ENCODE data around the gene ADGRG1.

Gene ADGRG1

DNA sequence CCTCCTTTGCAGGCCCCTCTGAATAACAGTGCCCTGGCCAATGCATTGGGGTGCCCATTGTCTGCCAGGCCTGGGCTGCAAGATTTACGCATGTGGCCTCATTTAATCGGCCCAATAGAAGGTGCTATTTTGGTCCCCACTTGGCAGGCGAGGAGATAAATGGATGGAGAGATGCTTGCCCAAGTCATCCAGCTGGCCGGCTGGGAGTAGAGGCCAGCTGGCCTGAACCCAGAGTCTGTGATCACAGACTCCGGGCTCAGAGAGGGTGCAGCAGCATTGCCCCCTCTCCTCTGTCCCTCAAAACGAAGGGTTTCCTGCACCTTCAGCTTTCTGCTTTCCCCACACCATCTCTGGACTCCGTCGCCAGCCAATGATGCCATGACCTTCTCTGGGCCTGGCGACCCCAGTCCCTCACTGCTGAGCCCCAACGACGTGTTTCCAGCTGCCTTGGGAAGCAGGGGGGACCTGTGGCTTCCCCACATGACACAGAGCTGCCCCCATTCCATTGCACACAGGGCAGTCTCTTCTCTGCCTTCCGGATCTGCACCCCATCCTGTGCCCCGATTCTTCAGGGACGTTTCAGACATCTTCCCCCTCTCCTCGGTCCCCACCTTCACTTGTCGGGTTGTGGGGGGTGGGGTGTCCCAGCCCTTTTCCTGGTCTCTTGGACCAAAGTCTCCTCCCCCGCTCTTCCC is 3.5 kb upstream of the ADGRG1 start:
- no peak overlapping the region for H3K4me3 ChIP-seq (replicated peaks; ENCODE audit: low read depth, low read length)
- no peak for DNase-seq (ENCODE audit: low read depth)
- TF ChIP-seq, protein P1, sequence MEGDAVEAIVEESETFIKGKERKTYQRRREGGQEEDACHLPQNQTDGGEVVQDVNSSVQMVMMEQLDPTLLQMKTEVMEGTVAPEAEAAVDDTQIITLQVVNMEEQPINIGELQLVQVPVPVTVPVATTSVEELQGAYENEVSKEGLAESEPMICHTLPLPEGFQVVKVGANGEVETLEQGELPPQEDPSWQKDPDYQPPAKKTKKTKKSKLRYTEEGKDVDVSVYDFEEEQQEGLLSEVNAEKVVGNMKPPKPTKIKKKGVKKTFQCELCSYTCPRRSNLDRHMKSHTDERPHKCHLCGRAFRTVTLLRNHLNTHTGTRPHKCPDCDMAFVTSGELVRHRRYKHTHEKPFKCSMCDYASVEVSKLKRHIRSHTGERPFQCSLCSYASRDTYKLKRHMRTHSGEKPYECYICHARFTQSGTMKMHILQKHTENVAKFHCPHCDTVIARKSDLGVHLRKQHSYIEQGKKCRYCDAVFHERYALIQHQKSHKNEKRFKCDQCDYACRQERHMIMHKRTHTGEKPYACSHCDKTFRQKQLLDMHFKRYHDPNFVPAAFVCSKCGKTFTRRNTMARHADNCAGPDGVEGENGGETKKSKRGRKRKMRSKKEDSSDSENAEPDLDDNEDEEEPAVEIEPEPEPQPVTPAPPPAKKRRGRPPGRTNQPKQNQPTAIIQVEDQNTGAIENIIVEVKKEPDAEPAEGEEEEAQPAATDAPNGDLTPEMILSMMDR (IDR thresholded peaks at IDR 0.05; ENCODE audit: low read length, missing control alignments) = no peak

DNA sequence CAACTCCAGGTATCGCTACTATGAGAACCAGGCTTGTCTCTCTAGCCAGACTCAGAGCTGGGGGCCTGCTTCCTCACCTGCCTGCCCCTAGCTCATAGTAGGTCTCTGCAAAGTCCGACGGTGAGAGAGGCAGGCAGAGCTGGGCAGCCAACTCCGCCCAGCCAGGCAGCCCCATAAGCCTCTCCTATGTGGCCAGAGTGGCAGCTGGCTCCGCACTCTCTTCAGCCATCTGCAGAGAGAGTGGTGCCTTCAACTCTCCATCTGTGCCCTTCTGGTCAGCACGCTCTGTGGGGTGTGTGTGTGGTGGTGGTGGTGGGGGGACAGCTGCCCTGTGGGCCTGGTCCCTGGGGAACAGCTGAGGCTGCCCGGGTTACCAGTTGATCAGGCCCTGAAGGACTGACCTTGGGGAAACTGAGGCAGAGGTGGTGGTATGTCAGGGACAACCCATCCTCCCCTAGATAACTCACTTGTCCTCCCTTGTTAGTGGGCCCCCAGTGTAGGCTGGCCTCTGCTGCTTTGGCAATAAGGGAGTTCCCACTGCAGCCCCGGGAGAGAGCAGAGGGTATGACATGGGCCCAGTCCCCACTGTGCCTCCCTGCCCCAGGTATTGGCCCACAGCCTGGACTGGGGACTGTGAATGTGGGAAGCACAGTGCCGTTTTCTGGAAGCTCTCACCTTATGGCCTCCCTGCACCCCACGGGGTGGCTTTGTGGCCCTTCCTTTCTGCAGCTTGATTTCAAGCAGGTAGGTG is 1.8 kb upstream of the ADGRG1 start:
- TF ChIP-seq, protein P1 (IDR thresholded peaks at IDR 0.05; ENCODE audit: low read length, missing control alignments) = no peak
- DNase-seq (ENCODE audit: low read depth) = no peak
- no peak overlapping the region for H3K4me3 ChIP-seq (replicated peaks; ENCODE audit: low read depth, low read length)

DNA sequence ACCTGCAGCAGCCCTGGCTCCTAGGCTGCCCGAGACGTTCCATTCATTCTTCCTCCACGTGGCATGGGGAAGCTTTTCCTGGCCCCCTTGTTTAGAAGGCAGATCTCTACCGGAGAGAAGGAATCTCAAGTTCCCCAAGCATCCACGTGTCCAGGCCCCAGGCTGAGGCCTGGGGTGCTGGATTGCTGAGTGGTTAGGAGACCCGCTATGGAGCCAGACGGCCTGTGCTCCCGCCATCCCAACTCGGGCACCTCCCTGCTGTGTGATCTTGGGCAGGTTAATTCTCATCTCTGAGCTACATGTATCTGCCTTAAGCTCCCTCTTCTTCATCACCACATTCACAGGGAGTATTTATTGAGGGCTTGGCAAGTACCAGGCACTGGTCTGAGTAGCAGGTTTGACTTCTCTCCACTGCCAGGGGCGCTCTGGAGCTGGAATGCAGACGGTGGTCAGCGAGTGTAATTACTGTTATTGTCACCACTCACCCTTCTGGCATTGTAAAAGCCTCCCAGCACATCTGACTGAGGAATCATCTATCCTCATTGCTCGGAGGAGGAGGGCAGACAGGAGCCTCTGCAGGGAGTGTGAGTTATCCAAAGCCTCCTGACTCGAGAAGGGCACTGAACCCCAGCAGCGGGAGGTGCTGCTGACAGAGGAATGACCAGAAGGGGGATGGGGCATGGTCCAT is 1.1 kb upstream of the ADGRG1 start:
- TF ChIP-seq, protein P1 (IDR thresholded peaks at IDR 0.05; ENCODE audit: low read length, missing control alignments) = peak; percentile 42
- peak; percentile 75 for DNase-seq (ENCODE audit: low read depth)
- H3K4me3 ChIP-seq (replicated peaks; ENCODE audit: low read depth, low read length) = no peak overlapping the region

DNA sequence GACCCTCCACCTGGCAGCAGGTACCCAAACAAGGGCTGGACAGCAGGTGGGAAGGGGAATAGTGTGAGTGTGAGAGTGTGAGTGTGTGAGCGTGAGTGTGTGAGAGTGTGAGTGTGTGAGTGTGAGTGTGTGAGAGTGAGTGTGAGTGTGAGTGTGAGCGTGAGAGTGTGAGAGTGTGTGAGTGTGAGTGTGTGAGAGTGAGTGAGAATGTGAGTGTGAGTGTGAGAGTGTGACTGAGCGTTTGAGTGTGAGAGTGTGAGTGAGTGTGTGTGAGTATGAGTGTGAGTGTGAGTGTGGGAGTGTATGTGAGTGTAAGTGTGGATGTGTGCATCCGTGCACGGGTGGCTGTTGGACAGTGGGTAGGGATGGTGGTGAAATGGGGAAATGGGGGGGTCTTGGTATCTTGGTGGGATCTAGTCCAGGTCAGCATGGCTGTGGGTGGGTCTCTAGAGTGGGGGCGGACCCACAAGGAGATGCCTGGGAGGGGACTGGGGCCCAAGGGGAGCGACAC is 408 bp downstream of the ADGRG1 start:
- H3K4me3 ChIP-seq (replicated peaks; ENCODE audit: low read depth, low read length) = peak overlapping the region; percentile 43
- no peak for DNase-seq (ENCODE audit: low read depth)
- TF ChIP-seq, protein P1 (IDR thresholded peaks at IDR 0.05; ENCODE audit: low read length, missing control alignments) = no peak

DNA sequence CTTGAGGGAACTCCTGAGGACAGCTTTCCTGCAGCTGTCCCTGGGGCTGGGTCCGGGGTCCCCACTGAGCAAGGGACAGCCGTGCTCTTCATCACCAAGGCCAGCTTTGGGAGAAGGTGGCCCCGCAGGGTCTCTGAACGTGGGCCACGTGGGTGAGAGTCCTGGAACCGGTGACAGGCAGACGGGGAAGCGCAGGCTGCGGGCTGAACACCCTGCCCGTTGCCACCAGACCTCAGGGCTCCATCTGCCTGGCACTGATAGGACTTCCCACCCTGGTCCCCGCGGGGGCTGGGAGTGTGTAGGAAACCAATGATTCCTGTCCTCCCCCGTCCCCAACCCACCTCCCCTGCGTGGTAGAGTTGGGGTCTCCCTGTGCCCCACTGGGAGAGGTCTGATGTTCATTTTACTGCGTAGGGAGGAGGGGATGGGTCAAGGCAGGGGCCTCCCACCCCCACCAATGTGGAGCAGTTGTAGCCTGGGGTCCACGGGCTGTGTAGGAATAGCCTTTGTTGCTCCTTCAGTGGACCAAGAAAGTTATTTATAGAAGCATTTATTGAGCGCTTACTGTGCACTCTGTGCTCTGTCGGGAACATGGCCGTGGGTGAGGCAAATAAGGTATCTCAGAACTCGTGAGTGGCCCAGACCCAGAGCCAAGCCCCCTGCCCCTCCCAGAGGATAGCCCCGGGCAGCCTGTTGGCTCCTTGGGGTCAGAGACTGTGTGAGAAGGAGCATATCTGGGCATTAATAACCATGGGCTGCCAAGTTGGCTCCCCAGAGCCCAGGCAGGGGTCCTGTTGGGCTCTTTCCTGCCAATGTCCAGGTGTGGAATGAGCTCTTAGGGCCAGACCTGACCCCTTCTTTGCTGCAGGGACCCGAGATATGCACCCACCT is 1.3 kb downstream of the ADGRG1 start:
- H3K4me3 ChIP-seq (replicated peaks; ENCODE audit: low read depth, low read length) = no peak overlapping the region
- TF ChIP-seq, protein P1 (IDR thresholded peaks at IDR 0.05; ENCODE audit: low read length, missing control alignments) = no peak
- no peak for DNase-seq (ENCODE audit: low read depth)

DNA sequence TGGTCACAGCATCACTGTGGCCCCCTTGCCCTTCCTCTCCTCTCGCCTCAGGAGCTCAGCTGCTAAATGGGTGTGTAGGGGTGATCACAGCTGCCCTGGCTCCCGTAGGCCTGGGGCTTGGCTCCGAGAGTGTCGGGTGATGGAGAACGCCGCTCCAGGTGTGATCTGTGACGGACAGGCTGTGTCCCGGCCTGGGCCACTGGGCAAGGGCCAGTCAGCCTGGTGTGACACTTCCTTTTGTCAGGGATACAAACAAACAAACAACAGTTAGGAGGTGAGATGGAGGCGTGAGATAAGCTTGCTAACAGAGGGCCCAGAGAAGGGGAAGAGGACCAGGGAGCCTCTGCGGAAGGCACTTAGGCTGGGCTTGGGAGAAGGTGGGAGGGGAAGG is 2.0 kb downstream of the ADGRG1 start:
- H3K4me3 ChIP-seq (replicated peaks; ENCODE audit: low read depth, low read length) = no peak overlapping the region
- TF ChIP-seq, protein P1 (IDR thresholded peaks at IDR 0.05; ENCODE audit: low read length, missing control alignments) = no peak

More for the DNA sequence above, 2.0 kb downstream of the ADGRG1 start:
- DNase-seq (ENCODE audit: low read depth) = no peak

Measured in fibroblast of pulmonary artery (primary cell).